CD14-positive monocyte (primary cell): ENCODE data around the gene RGS11. TPM values are rescaled to one million over a fixed set of nuclear protein-coding genes. Genes with fewer than 3 reads are reported as not detected.
A peak's percentile ranks its signal among the peaks of the same experiment; 100 is the strongest.

Experiments
- DNase-seq, 3 donors: peaks; one replicate each; pipeline ENCODE4 v3.0.0-alpha.2; 2011 to 2022
- H2AFZ ChIP-seq: 2 replicates; pipeline ENCODE4 v1.6.0; 2012; ENCODE audit warnings: mild to moderate bottlenecking, low read depth, low read length, inconsistent platforms; ENCODE audit not compliant: insufficient read depth, poor library complexity, severe bottlenecking
- H3K27ac ChIP-seq, 2 donors: 1 replicate in 1 of 2; 2 replicates in 1 of 2; pipeline ENCODE4 v1.5.1; 2012 to 2013; ENCODE audit warnings: low read length in 2 of 2, control low read depth in 1 of 2, inconsistent platforms in 1 of 2, low read depth in 1 of 2, mild to moderate bottlenecking in 1 of 2
- H3K27me3 ChIP-seq, 2 donors: one replicate each; pipeline versions ENCODE4 v1.6.0 to v1.6.1; 2011 to 2013; ENCODE audit warnings: low read length in 2 of 2; ENCODE audit not compliant: control insufficient read depth in 2 of 2, insufficient read depth in 2 of 2
- H3K36me3 ChIP-seq, 2 donors: replicated peaks in 1 of 2; 1 replicate in 1 of 2; 2 replicates in 1 of 2; pipeline versions ENCODE4 v1.5.1 to v1.6.1; 2012 to 2013; ENCODE audit warnings: low read length in 2 of 2, control low read depth in 1 of 2, inconsistent platforms in 1 of 2, mild to moderate bottlenecking in 1 of 2; ENCODE audit not compliant: insufficient read depth in 2 of 2, control insufficient read depth in 1 of 2
- H3K4me1 ChIP-seq, 2 donors: 1 replicate in 1 of 2; 2 replicates in 1 of 2; pipeline versions ENCODE4 v1.5.1 to v1.6.1; 2012 to 2013; ENCODE audit warnings: low read length in 2 of 2, control low read depth in 1 of 2, inconsistent platforms in 1 of 2, mild to moderate bottlenecking in 1 of 2, moderate library complexity in 1 of 2; ENCODE audit not compliant: insufficient read depth in 2 of 2, control insufficient read depth in 1 of 2
- H3K4me2 ChIP-seq: replicated peaks from 2 replicates; pipeline ENCODE3; 2012; ENCODE audit warnings: low read length, moderate library complexity, mild to moderate bottlenecking; ENCODE audit not compliant: poor library complexity, severe bottlenecking; ENCODE audit errors: extremely low read depth
- H3K4me3 ChIP-seq, 3 experiments: fragments of 200-600 bp in 1 of 3; sonication (generic) in 1 of 3; replicated peaks in 1 of 3; 1 replicate in 2 of 3; 2 replicates in 1 of 3; pipeline ENCODE4 v1.5.1; 2011 to 2013; ENCODE audit warnings: low read length in 3 of 3, mild to moderate bottlenecking in 3 of 3, control low read depth in 2 of 3, low read depth in 2 of 3, inconsistent platforms in 1 of 3, moderate library complexity in 1 of 3
- H3K79me2 ChIP-seq: 2 replicates; pipeline ENCODE4 v1.6.0; 2012; ENCODE audit warnings: mild to moderate bottlenecking, control low read depth, inconsistent platforms, low read length, moderate library complexity; ENCODE audit not compliant: insufficient read depth
- H3K9ac ChIP-seq: 2 replicates; pipeline ENCODE4 v1.6.0; 2017; ENCODE audit warnings: low read length, mild to moderate bottlenecking; ENCODE audit not compliant: insufficient read depth, poor library complexity, severe bottlenecking
- H3K9me3 ChIP-seq, 2 donors: replicated peaks in 1 of 2; 1 replicate in 1 of 2; 2 replicates in 1 of 2; pipeline versions ENCODE4 v1.5.1 to v1.6.1; 2012 to 2013; ENCODE audit warnings: low read length in 2 of 2, control low read depth in 1 of 2; ENCODE audit not compliant: control insufficient read depth in 1 of 2, insufficient read depth in 1 of 2
- H4K20me1 ChIP-seq: 2 replicates; pipeline ENCODE4 v1.6.0; 2012; ENCODE audit warnings: mild to moderate bottlenecking, low read length, control low read depth, moderate library complexity; ENCODE audit not compliant: insufficient read depth
- H3K27ac Mint-ChIP-seq, 7 donors: one replicate each; pipeline ENCODE4 v1.8.0; 2020; ENCODE audit warnings: mild to moderate bottlenecking in 7 of 7, mixed read lengths in 7 of 7, moderate library complexity in 6 of 7, inconsistent platforms in 2 of 7
- H3K27me3 Mint-ChIP-seq, 3 donors: one replicate each; pipeline ENCODE4 v1.8.0; 2021 to 2022; ENCODE audit warnings: low read depth in 3 of 3, mild to moderate bottlenecking in 3 of 3, mixed read lengths in 3 of 3, moderate library complexity in 3 of 3, inconsistent platforms in 1 of 3
- H3K36me3 Mint-ChIP-seq, 2 donors: one replicate each; pipeline ENCODE4 v1.8.0; 2020; ENCODE audit warnings: mixed read lengths in 2 of 2, inconsistent platforms in 1 of 2, mild to moderate bottlenecking in 1 of 2
- H3K4me1 Mint-ChIP-seq: one replicate; pipeline ENCODE4 v1.8.0; 2020; ENCODE audit warnings: mild to moderate bottlenecking, mixed read lengths
- H3K4me3 Mint-ChIP-seq, 2 donors: one replicate each; pipeline ENCODE4 v1.8.0; 2020; ENCODE audit warnings: mild to moderate bottlenecking in 2 of 2, mixed read lengths in 2 of 2, moderate library complexity in 1 of 2
- H3K9me3 Mint-ChIP-seq, 7 donors: one replicate each; pipeline ENCODE4 v1.8.0; 2020 to 2022; ENCODE audit warnings: mixed read lengths in 7 of 7, mild to moderate bottlenecking in 6 of 7, moderate library complexity in 6 of 7, inconsistent platforms in 2 of 7
- CTCF ChIP-seq: fragments of 200-600 bp; IDR thresholded peaks from one replicate; pipeline ENCODE4 v1.8.0; 2022; ENCODE audit warnings: antibody characterized with exemption, mild to moderate bottlenecking
- WGBS: methylation state at CpG from one replicate; pipeline ENCODE4 v1.1.5; 2013; ENCODE audit warnings: missing lambda C conversion rate; ENCODE audit not compliant: insufficient coverage; 5-methylcytosine and 5-hydroxymethylcytosine counted together
- intact Hi-C, 2 donors: fragments of 100-400 bp; cut with micrococcal nuclease; formaldehyde crosslinking; loops; one replicate each; pipeline versions ENCODE4 v1.15.0 to v1.15.1; 2023
- polyA plus RNA-seq, 3 donors: library from polyadenylated mRNA; depleted of rRNA in 1 of 3; unstranded in 2 of 3; stranded (reverse) in 1 of 3; fragments of 300-500 nt in 2 of 3; fragments of >200 nt in 1 of 3; fragmentation: Illumina TruSeq in 2 of 3; gene quantifications; 1 replicate in 2 of 3; 2 replicates in 1 of 3; pipeline ENCODE4 v1.2.3, GENCODE V29; 2012 to 2021

The RGS11 gene
- polyA plus RNA-seq, 3 donors, result 0.07 TPM; not detected in 2

- peaks cover 50 to 85% of the 10 kb centered on the region in 2 donors for H3K36me3 Mint-ChIP-seq
- TF ChIP-seq CTCF, result no peak
- H3K27ac Mint-ChIP-seq, result no peak overlapping the region
- Histone ChIP-seq H3K4me1 (no peaks in the 10 kb centered on the region), H3K27ac (no peak overlapping the region), H3K9ac (no peak overlapping the region), H3K4me3 (no peak overlapping the region), H3K27me3 (no peaks in the 10 kb centered on the region), H4K20me1 (no peaks in the 10 kb centered on the region), H2AFZ (no peak overlapping the region), H3K36me3 (peaks cover 73 to 89% of the 10 kb centered on the region in 2 donors), H3K9me3 (peaks cover 12 to 14% of the 10 kb centered on the region in 2 donors), H3K4me2 (no peak overlapping the region), H3K79me2 (no peaks in the 10 kb centered on the region)
- no peaks in the 10 kb centered on the region for H3K4me1 Mint-ChIP-seq
- intact Hi-C loops, result no loop called here
- no peak for DNase-seq
- H3K4me3 Mint-ChIP-seq, result no peak overlapping the region
- peaks cover 0 to 14% (median 5%) of the 10 kb centered on the region in 7 donors for H3K9me3 Mint-ChIP-seq
- 97% methylated on average over 50 of the region's 50 CpGs for WGBS
- H3K27me3 Mint-ChIP-seq, result no peaks in the 10 kb centered on the region
These were observed 15.1 kb upstream of the RGS11 start for GRCh38 chr16:290681-291405.

- H3K36me3 Mint-ChIP-seq, result peaks cover 50 to 79% of the 10 kb centered on the region in 2 donors
- Histone ChIP-seq H4K20me1 (no peaks in the 10 kb centered on the region), H3K36me3 (peaks cover 73 to 82% of the 10 kb centered on the region in 2 donors), H3K4me3 (no peak overlapping the region), H3K9me3 (peaks cover 12 to 14% of the 10 kb centered on the region in 2 donors), H3K27ac (no peak overlapping the region), H3K27me3 (no peaks in the 10 kb centered on the region), H3K9ac (no peak overlapping the region), H3K79me2 (no peaks in the 10 kb centered on the region), H3K4me1 (no peaks in the 10 kb centered on the region), H3K4me2 (no peak overlapping the region), H2AFZ (no peak overlapping the region)
- H3K9me3 Mint-ChIP-seq, result peaks cover 0 to 19% (median 7%) of the 10 kb centered on the region in 7 donors
- TF ChIP-seq CTCF, result no peak
- H3K4me1 Mint-ChIP-seq, result no peaks in the 10 kb centered on the region
- no peak for DNase-seq
- no peak overlapping the region for H3K4me3 Mint-ChIP-seq
- peak overlapping the region in 2 of 7 donors; percentile 25 to 37 for H3K27ac Mint-ChIP-seq
- no peaks in the 10 kb centered on the region for H3K27me3 Mint-ChIP-seq
- 96% methylated on average over 25 of the region's 25 CpGs for WGBS
- intact Hi-C loops, result no loop called here
These were observed 14.4 kb upstream of the RGS11 start for GRCh38 chr16:290015-290680.
